HG03139 (cell line): ENCODE measurements around the gene CNTN4.

Experiments
- ATAC-seq: cut with Tn5 transposase; IDR thresholded peaks from one replicate; pipeline ENCODE4 v1.9.1; 2021; ENCODE audit not compliant: unreplicated experiment

Gene CNTN4

DNA sequence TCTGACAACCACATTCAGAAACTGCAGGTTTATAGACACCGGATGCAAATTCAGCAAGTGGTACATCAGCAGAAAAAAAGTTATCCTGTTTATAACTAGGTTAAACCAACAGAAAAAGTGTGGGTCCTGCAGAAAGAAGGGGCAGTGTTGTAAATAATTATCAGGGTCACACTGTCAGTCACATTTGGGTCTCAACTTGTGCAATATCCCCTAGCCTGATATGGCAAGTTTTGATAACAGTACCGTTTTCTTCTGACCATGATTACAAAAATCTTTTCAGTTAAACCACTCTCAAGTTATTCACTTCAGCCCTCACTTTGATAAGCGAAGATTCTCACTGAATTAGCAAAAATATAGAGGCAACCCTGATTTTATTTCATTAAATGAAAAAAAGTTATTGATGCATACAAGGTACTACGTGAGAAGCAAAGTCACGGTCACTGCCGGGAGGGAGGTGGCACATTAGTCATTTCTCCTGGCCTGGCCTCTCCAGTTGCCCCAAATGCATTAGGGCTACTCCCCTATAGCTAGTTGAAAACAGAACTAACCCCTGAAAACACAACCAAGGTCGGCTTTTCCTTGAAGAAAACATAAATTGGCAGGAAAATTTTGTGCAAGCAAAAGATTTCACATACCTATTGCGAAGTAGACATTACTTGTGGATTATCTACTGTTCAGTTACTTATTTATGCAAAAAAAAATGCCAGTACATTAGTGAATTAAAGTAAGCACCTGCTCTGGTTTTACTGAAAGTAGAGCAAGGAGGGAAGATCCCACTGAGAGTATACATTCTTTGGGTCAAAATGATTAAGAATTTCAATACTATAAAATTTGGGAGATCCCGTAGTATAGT is 982.9 kb downstream of the CNTN4 start:
- ATAC-seq, result peak; percentile 44

DNA sequence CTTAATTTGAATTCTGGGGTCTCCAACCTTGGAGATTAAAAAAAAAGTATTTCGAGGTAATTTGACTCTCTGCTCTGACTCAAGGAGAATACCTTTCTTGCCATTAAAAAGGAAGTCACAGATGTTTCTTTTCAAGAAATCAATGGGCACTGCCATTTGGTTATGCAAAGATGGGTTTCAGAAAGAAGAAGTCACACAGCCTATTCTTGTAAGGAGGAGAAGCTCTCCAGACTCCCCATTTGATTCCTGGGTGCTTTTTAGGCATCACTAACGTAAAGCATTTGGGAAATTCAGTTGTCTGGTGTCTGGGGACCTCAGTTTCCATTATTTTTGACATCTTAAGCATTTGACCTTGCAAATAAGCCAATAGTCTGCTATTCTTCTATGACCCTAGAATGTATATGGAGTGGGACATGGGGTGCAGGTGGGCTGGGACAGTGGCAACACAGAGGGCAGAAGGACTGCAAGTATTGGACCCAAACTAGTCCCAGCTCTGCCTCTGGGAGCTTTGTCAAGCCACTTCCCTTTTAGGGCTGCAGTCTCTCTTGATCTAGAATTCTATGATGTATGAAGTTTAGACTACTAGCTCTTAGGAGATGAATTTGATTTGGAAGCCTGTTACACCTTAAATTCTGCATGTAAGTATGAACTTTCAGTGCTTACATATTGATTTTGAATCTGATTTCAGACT is 983.7 kb downstream of the CNTN4 start:
- ATAC-seq, result peak; percentile 77

DNA sequence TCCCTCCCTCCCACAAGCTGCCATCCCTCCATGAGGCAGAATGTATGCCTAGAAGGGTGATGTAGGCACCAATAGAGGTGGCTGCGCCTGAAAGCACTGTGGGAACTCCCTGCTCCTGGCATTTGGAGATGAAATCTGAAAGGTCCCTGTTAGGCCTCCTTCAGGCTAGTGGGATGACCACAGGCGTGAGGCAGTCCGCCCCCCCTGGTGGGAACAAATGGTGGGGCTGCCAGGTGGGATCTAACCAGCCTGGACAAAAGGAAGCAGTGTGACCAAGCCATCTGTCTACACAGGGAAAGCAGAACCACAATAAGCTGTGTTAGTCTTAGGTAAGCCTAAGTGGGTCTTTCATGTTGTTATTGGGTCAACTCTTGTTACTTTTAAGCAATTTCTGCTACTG is 986.2 kb downstream of the CNTN4 start:
- ATAC-seq, result no peak

DNA sequence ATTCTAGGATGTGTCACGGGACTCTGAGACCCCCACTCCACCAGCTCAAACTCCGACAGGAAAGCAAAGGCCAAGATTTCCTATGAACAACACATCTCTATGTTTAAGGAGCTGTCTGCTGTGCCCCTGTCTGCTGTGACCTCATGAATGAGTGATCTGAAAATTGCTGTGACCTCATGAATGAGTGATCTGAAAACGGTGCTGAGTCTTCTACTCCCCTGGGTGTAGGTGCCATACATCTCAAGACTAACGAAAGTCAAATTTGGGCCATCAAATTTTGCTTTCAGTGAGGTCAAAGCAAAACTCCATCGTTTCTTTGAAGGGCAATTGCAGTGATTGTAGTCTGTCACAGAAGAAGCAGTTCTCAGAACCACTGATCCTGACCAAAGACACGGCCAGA is 987.1 kb downstream of the CNTN4 start:
- no peak for ATAC-seq

DNA sequence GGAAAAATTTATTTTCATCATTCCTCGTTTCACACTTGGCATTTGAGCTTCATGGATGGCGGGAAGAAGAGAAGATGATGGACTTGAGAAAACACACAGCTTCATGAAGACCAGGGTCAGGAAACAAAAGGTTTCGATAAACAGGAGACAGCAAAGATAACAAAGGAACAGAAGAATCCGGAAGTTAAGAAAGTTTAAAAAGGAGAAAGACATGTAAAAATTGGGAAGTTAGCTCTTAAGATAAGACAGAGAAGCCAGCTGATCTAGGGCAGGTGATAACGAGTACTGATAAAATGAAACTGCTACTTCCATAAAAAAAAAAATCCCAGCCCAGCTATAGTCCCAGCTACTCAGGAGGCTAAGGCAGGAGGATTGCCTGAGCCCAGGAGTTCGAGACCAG is 987.6 kb downstream of the CNTN4 start:
- ATAC-seq, result no peak

DNA sequence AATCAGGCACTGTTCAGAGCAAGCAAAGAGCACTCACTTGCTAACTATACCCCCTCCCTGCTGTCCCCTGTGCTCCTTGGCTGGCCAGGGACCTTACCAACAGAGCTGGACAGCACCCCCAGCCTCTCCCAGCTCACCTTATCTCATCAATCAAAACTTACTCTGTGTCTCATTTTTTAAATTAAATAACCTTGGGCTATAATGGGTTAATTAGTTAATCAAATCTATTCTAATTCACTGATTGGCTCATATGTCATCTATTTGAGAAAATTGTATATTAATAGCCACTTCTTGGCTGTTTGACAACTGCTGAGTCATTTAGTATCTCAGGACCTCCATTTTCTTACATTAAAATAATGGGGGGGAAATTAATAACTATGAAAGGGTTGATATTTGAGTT is 988.6 kb downstream of the CNTN4 start:
- ATAC-seq, result no peak

DNA sequence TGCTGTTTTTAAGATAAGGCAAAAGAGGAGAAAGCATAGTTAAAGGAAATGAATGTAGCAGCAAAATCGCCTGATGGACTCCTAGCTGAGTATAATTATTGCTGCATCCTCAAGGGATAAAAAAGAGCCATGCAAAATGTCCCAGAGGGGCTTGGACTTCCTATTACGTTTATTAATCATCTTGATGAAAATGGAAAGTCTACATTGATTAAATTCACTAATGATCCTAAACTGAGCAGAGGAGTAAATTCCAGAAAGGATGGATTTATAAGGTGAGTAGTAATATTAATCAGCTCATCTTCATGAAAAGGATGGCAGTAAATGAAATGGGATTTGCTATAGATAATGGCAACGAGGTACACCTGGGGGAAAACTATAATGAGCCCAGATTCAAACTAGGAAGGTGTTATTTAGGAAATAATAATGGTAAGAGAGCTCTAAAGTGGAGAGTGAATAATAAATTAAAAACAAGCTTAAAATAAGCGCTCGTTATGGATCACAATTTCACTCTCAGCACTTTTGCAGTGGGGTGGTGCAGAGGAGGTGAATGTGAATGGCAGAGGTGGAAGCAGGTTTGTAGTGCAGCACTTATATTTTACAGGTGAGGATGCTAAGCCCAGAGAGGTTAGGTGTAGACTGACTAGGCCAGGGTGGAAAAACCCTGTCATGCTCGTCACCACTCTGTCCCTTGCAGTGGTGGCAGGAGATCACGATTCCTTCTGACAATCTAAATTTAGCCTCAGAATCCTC is 989.2 kb downstream of the CNTN4 start:
- ATAC-seq, result no peak

DNA sequence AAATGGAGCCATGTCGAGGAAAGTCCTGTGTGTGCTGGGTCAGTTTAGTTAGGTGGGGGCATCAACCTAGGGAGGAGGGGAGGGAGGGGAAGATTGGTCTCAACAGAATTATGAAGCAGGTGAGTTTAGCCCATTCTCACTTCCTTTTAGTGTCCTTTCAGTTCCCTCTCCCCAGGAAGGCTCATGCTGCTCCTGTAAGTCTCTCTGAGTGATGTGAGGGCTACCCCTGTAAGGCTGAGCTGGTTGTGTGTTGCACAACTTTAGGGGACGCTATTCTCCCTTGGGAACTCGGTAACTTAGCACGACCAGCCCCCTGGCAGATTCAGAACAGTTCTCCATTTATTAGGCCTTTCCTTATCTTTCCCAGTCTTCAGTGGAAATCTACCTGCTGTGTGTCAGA is 990.4 kb downstream of the CNTN4 start:
- ATAC-seq, result peak; percentile 98

DNA sequence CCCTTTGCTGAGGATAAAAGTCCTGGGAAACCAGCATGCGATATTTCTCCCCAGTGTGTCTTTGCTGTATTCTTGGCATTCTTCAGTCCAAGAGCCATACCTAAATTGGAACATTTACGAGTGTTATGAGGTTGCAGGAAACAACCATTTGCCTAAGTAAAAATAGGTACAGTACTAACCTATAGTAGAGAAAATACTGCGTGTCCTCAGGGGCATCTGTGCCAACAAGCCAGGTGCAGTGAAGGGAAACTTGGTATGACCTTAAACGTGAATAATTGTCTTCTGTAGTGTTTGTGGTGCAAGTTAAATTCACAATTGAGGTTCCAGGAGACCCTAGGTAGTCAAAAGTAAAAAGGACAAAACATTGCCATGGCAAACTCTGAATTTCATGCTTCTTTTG is 999.3 kb downstream of the CNTN4 start:
- ATAC-seq, result no peak

DNA sequence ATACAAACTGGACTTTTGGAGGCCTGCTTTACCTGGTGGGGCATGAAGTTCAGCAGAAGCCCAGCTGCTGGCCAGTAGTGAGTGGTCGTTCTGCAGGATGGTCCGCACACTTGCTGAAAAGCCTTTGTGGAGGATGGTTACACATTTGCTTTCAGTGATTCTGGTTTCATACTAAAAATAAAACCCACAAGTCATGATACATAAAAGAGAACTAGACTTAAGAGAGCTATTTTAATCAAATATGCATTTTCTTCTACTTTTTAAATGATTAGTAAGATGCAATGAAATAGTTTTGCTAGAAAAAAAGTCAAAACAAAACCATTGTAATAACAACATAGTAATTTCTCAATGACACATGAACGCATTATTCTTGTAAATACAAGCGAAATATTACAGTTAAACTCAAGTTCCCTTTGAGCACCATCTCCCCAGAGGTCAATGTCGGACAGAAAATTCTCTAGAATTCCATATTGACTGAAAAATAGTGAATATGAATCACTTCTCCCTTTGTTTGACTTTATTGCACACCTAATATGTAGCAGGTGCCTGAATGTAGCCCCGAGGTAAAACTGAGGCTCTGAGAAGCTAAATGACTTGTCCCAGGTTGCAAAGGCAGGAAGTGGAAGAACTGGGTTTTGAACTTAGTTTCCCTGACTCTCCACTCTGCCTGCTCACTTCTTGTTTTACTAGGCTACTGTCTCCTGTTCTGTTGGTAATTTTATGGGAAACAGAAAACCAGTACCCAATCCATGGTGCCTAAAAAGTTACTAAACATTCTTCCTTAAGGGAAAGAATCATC is 1003.2 kb downstream of the CNTN4 start:
- ATAC-seq, result no peak

DNA sequence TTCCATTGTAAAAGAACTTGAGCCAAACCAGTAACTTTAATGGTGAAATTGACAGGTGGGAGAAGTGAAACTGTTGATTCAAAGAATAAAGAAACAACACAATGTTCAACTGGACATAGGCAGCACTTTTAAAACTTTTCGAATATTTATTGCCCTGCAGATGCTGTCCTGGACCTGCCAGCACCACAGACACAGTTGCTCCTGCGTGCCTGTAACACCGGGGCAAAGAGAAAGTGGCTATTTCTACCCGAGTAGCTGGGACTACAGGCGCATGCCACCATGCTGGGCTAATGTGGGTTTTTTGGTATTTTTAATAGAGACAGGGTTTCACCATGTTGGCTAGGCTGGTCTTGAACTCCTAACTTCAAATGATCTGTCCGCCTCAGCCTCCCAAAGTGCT is 1004.1 kb downstream of the CNTN4 start:
- ATAC-seq, result no peak

DNA sequence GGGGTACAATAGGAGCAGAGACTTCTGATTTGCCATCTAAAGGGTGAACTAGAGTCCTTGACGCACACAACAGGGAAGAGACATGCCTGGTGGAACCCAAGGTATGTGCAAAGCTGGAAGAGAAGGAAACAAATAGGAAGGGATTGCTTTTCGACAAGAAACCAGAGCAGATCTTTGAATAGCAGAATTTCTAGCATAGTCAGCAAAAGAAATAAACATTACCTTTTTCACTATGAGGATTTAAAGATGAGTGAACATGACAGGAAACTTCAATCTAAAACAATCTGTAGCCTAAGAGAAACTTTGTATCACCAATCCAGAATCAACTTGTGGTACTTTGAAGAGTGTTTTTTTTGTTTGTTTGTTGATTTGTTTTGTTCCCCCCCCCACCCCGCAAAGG is 1006.6 kb downstream of the CNTN4 start:
- no peak for ATAC-seq

DNA sequence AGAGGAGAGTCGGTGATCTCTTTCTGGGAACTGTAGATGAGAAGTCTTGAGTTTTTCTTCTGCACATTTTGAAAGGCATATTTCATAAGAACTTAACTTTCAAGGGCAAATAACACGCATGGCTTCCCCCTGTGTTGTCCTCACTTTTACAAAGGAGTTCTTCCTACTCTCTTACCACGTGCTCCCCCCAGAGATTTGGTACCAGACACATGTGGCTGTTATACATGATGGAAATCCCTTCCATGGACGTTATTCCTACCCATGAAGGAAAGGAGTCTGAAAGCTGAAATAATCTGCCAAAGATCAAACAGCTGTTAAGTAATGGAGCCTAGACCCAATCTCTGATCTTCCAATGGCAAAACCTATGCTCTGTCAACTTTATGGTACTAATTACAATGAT is 1007.1 kb downstream of the CNTN4 start:
- no peak for ATAC-seq

DNA sequence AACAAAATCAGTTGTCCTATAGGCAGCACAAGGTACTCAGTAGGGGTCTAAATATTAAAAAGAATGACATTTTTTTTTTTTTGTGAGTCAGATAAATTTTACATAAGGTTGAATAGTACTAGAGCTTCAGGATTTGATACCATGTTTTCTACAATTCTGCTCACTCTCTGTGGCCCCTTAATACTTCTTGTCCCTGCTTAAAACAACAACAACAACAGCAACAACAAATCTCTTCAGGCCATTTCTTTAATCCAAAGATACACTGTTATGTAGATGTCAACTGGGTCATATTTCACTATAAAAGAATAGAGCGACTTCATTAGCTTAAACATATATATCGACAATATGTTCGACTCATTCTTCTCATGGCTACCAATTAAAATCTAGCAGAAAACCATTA is 1008.5 kb downstream of the CNTN4 start:
- no peak for ATAC-seq
